Activated naive CD8-positive, alpha-beta T cell treated with anti-CD3 and anti-CD28 coated beads, Interleukin-2, amount 50 U/mL, for 24 hours (primary cell): ENCODE measurements around the gene SLC16A5.

Source experiments
- ATAC-seq: fragments of 150-1000 bp; cut with Tn5 transposase; one replicate; pipeline ENCODE4 v1.10.0; 2021
- DNase-seq: peaks from one replicate; pipeline ENCODE4 v3.0.0; 2021
- H3K27ac Mint-ChIP-seq: one replicate; pipeline ENCODE4 v1.8.0; 2021; ENCODE audit warnings: mild to moderate bottlenecking, mixed read lengths
- H3K27me3 Mint-ChIP-seq: one replicate; pipeline ENCODE4 v1.8.0; 2021; ENCODE audit warnings: mixed read lengths
- H3K36me3 Mint-ChIP-seq: one replicate; pipeline ENCODE4 v1.8.0; 2021; ENCODE audit warnings: low read depth, mixed read lengths
- H3K4me1 Mint-ChIP-seq: one replicate; pipeline ENCODE4 v1.8.0; 2021; ENCODE audit warnings: mixed read lengths
- H3K4me3 Mint-ChIP-seq: one replicate; pipeline ENCODE4 v1.8.0; 2021; ENCODE audit warnings: mild to moderate bottlenecking, moderate library complexity, mixed read lengths
- H3K9me3 Mint-ChIP-seq: one replicate; pipeline ENCODE4 v1.8.0; 2021; ENCODE audit warnings: mixed read lengths

The SLC16A5 gene

DNA sequence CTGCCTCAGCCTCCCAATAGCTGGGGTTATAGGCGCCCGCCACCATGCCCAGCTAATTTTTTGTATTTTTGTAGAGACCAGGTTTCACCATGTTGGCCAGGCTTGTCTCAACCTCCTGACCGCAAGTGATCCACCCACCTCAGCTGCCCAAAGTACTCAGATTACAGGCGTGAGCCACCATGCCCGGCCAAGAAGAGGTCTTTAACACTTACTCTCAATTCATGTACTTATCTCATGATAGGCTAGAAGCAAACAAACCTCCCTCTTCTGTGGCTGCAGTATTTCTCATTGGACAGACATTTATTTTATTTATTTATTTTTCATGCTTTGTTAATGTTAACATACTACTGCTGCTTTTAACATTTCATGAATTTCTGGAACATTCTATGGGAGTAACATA, 50.8 kb downstream of the SLC16A5 start:
- Mint-ChIP-seq H3K9me3 (no peaks in the 10 kb centered on the region), H3K36me3 (peaks cover 38% of the 10 kb centered on the region), H3K4me1 (peaks cover 14% of the 10 kb centered on the region), H3K4me3 (no peak overlapping the region), H3K27me3 (no peaks in the 10 kb centered on the region), H3K27ac (no peak overlapping the region)
- no peak for DNase-seq
- no peak for ATAC-seq

DNA sequence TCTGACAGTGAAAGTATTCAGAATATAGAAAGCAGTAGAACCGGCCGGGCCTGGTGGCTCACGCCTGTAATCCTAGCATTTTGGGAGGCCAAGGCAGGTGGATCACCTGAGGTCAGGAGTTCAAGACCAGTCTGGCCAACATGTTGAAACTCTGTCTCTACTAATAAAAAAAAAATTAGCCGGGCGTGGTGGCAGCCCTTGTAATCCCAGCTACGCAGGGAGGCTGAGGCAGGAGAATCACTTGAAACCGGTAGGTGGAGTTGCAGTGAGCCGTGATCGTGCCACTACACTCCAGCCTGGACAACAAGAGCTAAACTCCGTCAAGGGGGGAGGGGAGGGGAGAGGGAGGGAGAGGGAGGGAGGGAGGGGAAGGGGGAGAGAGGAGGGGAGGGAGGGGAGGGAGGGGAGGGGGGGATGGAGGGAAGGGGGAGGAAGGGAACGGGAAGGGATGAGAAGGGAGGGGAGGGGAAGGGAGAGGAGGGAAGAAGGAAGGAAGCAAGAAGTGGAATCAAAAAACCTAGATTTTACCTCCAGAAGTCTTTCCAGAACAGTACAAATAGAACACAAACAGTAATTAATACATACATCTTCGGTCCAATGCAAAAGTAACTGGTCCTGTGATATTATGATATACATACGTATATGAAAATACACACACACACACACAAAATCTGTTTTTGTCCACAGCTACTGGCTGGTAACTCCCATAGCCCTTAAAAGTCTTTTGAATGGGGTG, 54.6 kb downstream of the SLC16A5 start:
- DNase-seq = no peak
- Mint-ChIP-seq H3K4me3 (no peak overlapping the region), H3K27me3 (no peaks in the 10 kb centered on the region)

DNA sequence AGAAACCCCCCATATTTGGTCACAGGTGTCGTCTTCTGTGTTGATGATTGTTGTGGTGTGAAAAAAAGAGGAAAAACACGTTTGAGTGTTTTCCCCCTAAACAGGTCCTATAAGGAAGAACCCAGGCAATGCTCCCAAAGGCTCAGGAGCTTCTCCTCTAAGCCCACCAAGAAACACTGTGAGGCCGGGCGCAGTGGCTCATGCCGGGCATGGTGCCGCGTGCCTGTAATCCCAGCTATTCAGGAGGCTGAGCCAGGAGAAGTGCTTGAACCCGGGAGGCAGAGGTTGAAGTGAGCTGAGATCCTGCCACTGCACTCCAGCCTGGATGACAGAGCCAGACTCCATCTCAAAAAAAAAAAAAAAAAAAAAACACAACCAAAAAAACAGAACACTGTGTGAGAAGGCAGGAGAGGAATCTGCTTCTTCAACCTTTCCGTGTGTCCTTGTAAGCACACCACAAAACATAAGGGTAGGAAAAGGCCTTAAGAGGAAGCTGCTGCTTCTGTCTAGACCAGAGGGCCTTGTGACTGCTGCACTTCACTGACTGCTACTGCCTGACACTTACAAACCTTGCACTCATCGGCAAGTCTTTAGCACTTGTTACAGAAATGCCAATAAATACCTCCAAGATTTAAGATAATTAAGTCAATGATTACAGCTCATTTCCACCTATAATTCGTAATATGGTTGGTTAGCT, 57.2 kb downstream of the SLC16A5 start:
- no peak for DNase-seq
- Mint-ChIP-seq H3K27ac (no peak overlapping the region), H3K9me3 (no peaks in the 10 kb centered on the region), H3K36me3 (peaks cover 63% of the 10 kb centered on the region), H3K4me3 (no peak overlapping the region), H3K4me1 (peaks cover 16% of the 10 kb centered on the region), H3K27me3 (no peaks in the 10 kb centered on the region)
- no peak for ATAC-seq

More for the DNA sequence above, 54.6 kb downstream of the SLC16A5 start:
- H3K36me3 Mint-ChIP-seq = peaks cover 55% of the 10 kb centered on the region
- no peak overlapping the region for H3K27ac Mint-ChIP-seq
- no peaks in the 10 kb centered on the region for H3K9me3 Mint-ChIP-seq
- peaks cover 14% of the 10 kb centered on the region for H3K4me1 Mint-ChIP-seq
- ATAC-seq = no peak

DNA sequence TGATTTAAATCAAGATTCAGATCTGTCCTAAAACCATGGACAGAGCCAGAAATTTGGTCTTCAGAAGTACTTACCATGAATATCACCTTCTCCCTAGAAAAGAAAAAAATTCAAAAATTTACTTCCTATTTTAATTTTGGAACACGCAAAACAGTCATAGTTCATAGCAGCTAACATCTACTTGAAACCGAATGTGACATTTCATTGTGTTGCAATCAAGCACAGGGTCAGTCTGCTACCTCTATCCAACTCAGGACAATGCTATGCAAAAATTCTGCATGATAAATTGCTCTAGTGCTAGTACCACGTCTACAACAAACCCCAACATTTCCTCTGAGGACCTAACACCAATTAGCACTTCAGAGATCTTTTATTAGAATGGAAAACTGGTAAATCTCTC, 58.8 kb downstream of the SLC16A5 start:
- Mint-ChIP-seq H3K4me3 (no peak overlapping the region), H3K27me3 (no peaks in the 10 kb centered on the region), H3K4me1 (peaks cover 5% of the 10 kb centered on the region), H3K36me3 (peaks cover 49% of the 10 kb centered on the region), H3K9me3 (no peaks in the 10 kb centered on the region), H3K27ac (no peak overlapping the region)
- ATAC-seq = no peak
- DNase-seq = no peak

DNA sequence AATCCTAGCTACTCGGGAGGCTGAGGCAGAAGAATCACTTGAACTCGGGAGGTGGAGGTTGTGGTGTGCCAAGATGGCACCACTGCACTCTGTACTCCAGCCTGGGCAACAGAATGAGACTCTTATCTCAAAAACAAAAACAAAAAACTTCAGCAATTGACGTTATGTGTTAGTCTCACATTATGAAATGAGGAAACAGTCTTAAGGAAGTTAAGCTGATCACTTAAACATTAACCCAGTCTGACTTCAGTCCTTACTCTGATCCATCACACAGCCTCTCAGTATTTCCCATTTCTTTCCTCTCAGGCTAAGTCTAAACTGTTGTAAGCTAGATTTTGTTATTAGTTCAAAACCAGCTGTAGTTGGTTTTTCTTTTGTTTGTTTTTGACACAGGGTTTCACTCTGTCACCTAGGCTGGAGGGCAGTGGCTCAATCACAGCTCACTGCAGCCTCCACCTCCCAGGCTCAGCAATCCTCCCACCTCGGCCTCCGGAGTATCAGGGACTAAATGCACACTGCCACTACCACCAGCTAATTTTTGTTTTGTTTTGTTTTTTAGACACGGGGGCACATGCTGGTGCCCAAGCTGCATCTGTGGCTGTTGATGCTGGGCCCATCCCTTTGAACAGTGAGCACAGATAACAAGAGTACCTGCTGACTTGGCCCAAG, 60.3 kb downstream of the SLC16A5 start:
- no peaks in the 10 kb centered on the region for H3K9me3 Mint-ChIP-seq
- H3K4me1 Mint-ChIP-seq = peaks cover 16% of the 10 kb centered on the region
- DNase-seq (no peak), ATAC-seq (no peak)
- peak overlapping the region; percentile 8 for H3K27ac Mint-ChIP-seq
- peaks cover 52% of the 10 kb centered on the region for H3K36me3 Mint-ChIP-seq
- H3K27me3 Mint-ChIP-seq = no peaks in the 10 kb centered on the region
- H3K4me3 Mint-ChIP-seq = no peak overlapping the region

DNA sequence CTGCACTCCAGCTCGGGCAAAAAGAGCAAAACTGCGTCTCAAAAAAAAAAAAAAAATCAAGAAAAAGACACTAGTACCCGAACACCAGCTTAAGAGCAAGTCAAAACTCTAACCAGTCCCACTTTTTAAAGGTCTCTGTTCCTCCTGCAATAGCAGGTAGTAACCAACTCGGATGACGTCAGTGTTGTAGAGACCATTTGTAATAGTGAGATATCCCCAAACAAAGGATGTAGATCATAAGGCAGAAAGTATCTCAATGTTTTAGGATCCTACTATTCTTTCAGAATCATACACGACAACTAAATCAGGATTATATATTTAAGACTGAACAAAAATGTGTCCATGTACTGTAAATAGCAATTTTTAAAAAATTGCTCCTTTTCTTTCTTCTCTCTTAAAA, 64.2 kb downstream of the SLC16A5 start:
- Mint-ChIP-seq H3K27ac (peak overlapping the region; percentile 28), H3K4me3 (peak overlapping the region; percentile 93)
- DNase-seq = no peak

DNA sequence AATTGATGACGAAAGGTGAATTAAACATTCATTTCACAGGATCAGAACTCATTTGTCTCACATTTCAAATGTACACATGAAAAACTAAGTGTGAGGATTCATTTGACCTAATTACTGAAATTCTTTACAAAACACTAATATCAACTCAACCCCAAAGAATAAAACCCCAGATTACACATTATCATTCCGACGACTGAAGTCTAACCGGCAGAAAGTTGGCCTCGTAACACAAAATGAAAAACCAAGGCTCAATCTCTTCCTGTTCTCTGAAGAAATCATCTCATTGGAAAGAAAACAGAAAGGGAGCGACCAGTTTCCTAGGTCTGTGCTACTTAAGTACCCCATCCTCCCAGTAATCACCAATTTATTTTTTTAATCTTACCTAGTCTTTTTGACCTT, 64.8 kb downstream of the SLC16A5 start:
- H3K27me3 Mint-ChIP-seq = peaks cover 2% of the 10 kb centered on the region
- DNase-seq (no peak), ATAC-seq (no peak)
- peaks cover 32% of the 10 kb centered on the region for H3K4me1 Mint-ChIP-seq
- H3K27ac Mint-ChIP-seq = peak overlapping the region; percentile 73
- peaks cover 25% of the 10 kb centered on the region for H3K36me3 Mint-ChIP-seq
- H3K9me3 Mint-ChIP-seq = no peaks in the 10 kb centered on the region
- peak overlapping the region; percentile 93 for H3K4me3 Mint-ChIP-seq

More for the DNA sequence above, 64.2 kb downstream of the SLC16A5 start:
- H3K27me3 Mint-ChIP-seq = peaks cover 2% of the 10 kb centered on the region
- H3K4me1 Mint-ChIP-seq = peaks cover 32% of the 10 kb centered on the region
- no peaks in the 10 kb centered on the region for H3K9me3 Mint-ChIP-seq
- no peak for ATAC-seq
- H3K36me3 Mint-ChIP-seq = peaks cover 31% of the 10 kb centered on the region

DNA sequence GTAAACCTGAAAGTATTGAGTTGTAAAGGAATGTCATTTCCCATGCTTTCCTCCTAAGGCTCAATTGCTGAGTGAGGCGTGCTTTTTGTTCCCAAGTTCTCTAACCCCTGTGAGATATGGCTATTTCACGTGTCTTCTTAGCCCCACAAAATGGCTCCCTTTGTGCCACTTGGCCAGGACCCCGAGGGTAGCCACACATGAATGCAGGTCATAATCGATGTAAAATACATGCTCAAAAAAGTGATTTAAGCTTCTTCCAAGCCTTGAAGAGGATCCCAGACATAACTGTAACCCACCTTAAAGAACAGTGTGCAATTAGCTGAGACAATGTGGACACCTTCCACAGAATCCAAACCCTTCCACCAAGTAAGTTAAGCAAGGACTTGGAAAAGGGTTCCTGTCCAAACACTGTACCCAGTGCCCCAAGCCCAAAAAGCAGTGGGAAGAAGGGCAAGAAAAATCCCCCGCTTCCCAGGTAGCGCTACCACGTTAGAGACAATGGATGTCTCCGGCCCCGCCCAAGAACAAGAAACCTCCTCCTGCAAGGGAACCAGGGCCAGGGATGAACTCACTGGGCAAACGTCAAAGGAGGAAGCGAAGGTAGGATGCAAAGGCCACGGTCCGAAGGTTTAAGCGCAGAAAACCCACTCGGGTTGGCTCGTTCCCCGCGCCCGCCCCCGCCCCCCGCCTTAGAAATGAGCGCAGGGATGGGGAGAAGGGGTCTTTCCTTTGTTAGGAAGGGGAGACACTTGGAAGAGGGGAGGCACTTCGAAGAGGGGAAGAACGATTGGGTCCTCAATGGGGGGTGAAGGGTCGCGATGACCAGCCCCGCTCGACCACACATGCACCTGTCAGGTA, 65.4 kb downstream of the SLC16A5 start:
- peaks cover 32% of the 10 kb centered on the region for H3K4me1 Mint-ChIP-seq
- H3K4me3 Mint-ChIP-seq = peak overlapping the region; percentile 93
- H3K27ac Mint-ChIP-seq = peak overlapping the region; percentile 73
- peaks cover 2% of the 10 kb centered on the region for H3K27me3 Mint-ChIP-seq
- H3K36me3 Mint-ChIP-seq = peaks cover 19% of the 10 kb centered on the region
- no peaks in the 10 kb centered on the region for H3K9me3 Mint-ChIP-seq
- DNase-seq (peak; percentile 42), ATAC-seq (no peak)

DNA sequence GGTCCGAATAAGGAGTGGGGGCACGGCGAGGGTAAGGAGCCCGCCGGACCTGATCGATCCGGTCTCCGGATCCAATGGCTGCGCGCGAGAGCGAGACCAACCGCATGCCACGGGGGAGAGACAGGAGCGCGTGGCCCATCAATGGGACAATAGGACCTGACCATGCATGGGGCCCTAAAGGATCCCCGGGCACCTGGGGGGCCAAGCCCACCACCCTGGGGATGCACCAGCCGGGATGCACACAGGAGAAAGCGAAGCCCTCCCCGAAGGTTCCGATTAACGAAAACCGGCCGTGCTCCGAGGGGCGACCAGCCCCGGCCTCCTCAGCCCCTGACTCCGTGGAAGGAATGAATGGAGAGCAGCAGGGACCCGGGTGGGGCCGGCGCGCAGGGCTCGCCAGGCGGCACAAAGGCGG, 66.0 kb downstream of the SLC16A5 start:
- Mint-ChIP-seq H3K27me3 (peaks cover 2% of the 10 kb centered on the region), H3K36me3 (peaks cover 12% of the 10 kb centered on the region), H3K4me1 (peaks cover 32% of the 10 kb centered on the region), H3K27ac (peak overlapping the region; percentile 73), H3K4me3 (peak overlapping the region; percentile 93), H3K9me3 (no peaks in the 10 kb centered on the region)
- DNase-seq = peak; percentile 42
- peak; percentile 2 for ATAC-seq

DNA sequence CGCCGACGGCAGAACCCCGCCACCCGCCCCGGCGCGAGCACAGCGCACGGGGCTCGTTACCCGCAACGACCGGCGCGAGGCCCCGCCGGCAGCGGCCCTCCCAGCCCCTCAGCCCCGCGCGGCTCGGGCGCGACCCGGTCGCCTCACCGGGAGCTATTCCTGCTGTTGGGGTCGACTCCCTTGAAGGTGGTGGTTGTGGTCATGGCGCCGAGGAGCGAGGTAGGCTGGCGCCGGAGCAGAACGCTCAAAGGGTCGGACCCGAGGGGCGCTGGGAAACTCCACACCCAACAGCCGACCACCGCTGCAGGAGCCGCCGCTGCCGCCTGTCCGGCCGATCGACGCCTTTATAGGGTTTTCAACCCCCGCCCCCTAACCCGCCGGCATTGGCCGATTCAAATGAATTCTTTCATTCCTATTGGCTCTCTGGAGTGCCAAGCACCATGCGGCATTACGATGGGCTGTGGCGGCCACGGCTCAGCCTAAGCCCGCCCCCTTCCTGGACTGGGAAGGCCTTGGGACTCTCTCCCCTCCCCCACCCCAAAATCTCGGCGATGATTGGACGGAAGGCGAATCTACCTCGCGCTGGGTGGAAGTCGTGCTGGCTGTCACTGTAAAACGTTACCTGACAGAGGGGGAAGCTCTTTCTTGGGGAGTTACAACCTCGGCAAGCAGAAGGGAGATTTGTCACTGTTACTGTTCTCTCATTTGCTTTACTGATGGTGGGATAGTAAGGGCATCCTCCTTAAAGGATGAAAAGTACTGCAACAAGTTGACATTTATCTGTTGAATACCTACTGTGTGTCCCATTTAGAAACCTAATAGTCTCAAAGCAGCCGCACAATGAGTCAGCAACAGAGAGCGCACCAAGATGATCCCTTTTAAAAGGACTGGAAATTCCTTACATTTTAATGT, 66.7 kb downstream of the SLC16A5 start, which contains the start of gene JPT1:
Gene JPT1, minus strand, starts transcription at position 318 of the 912 bp plus-strand sequence. Its CDS starts 115 bp downstream, at position 203.
- peak; percentile 97 for DNase-seq
- peaks cover 32% of the 10 kb centered on the region for H3K4me1 Mint-ChIP-seq
- peak within 1 kb of the TSS; percentile 89 for H3K27ac Mint-ChIP-seq
- peak within 1 kb of the TSS; percentile 93 for H3K4me3 Mint-ChIP-seq
- no peaks in the 10 kb centered on the region for H3K9me3 Mint-ChIP-seq
- ATAC-seq = peak; percentile 98
- peaks cover 11% of the 10 kb centered on the region for H3K36me3 Mint-ChIP-seq
- H3K27me3 Mint-ChIP-seq = peaks cover 2% of the 10 kb centered on the region

DNA sequence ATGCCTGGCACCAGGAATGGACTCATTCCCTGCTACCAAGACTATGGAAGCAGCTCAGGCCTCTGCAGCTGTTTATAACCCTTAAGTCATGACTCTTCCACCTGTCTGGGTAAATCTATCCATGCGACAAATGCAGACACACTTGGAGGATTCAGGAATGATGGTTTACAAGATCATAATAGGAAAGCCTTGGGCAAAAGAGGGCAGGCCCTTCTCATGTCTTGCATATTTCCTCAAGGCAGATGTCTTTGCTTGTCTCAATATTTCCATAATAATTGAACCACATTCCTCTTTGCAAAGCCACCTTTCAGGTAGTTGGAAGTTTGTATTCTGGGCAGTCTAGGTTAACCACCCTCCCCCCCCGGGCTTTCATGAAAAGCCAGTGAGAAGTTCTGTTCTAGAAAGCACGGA, 67.4 kb downstream of the SLC16A5 start:
- H3K27ac Mint-ChIP-seq = no peak overlapping the region
- no peak for ATAC-seq
- DNase-seq = no peak
- H3K9me3 Mint-ChIP-seq = no peaks in the 10 kb centered on the region
- no peak overlapping the region for H3K4me3 Mint-ChIP-seq
- peaks cover 8% of the 10 kb centered on the region for H3K36me3 Mint-ChIP-seq
- peaks cover 2% of the 10 kb centered on the region for H3K27me3 Mint-ChIP-seq
- H3K4me1 Mint-ChIP-seq = peaks cover 29% of the 10 kb centered on the region
